Retina (tissue), 1 donor: ENCODE data around the gene TBC1D3D.
"Not testable (repeated sequence)": the region's sequence is repeated elsewhere in the genome, so short reads cannot be mapped to it uniquely, and the experiment has no call there.

ENCODE experiments used
- DNase-seq: peaks from one replicate; pipeline ENCODE4 v3.0.0-alpha.2; 2016

Gene TBC1D3D

GRCh38 chr17:38003676-38004075, at the start of gene TBC1D3D:
Gene TBC1D3D, plus strand, starts transcription at chr17:38003976. Its CDS starts 1,585 bp downstream, at chr17:38005561.
- not testable (repeated sequence) for DNase-seq

- DNase-seq: not testable (repeated sequence)
These were observed 14.8 kb upstream of the TBC1D3D start, which contains the start of gene TBC1D3L for GRCh38 chr17:37988960-37989359. Gene TBC1D3L, minus strand, starts transcription at chr17:37989060. Its CDS starts 1,540 bp downstream, at chr17:37987520.
